PC-9 (cell line): Measurements from ENCODE around the gene GRB7. TPM values are rescaled to one million over a fixed set of nuclear protein-coding genes. Genes with fewer than 3 reads are reported as not detected.

ENCODE experiments used
- BruUV-seq: library from RNA; stranded (reverse); fragments of 400-500 nt; replicated peaks from 2 replicates; lab custom pipeline; 2021; lab: Mats Ljungman, UMichigan
- CTCF ChIA-PET: fragments of 300-600 bp; sonication (Branson Sonifier 250); formaldehyde crosslinking; loops from one replicate; lab custom pipeline; 2022; ENCODE audit warnings: antibody characterized with exemption; lab: Charles Lee
- POLR2A ChIA-PET: fragments of 300-600 bp; sonication (Branson Sonifier 250); formaldehyde crosslinking; loops from one replicate; lab custom pipeline; 2022; ENCODE audit warnings: antibody characterized with exemption; ENCODE audit not compliant: unreplicated experiment; lab: Charles Lee
- DNase-seq, 2 experiments: peaks; one replicate each; pipeline versions ENCODE4 v3.0.0 to v3.0.0-alpha.2; 2015 to 2022; ENCODE audit warnings: mixed read lengths in 1 of 2
- H2AFZ ChIP-seq: fragments of 200-600 bp; sonication (generic); 2 replicates; pipeline ENCODE4 v1.8.1; 2017; ENCODE audit warnings: antibody characterized with exemption
- H3F3A ChIP-seq: fragments of 200-600 bp; sonication (generic); 2 replicates; pipeline ENCODE4 v1.8.1; 2017; ENCODE audit warnings: antibody characterized with exemption, mild to moderate bottlenecking, low read depth; ENCODE audit not compliant: insufficient read depth
- H3K27ac ChIP-seq: fragments of 200-600 bp; sonication (generic); 2 replicates; pipeline ENCODE4 v1.6.1; 2016; ENCODE audit warnings: mixed run types
- H3K27me3 ChIP-seq: fragments of 200-600 bp; sonication (generic); 2 replicates; pipeline ENCODE4 v1.6.1; 2016; ENCODE audit warnings: low read depth, mixed run types; ENCODE audit not compliant: insufficient read depth
- H3K36me3 ChIP-seq: fragments of 200-600 bp; sonication (generic); 2 replicates; pipeline ENCODE4 v1.6.1; 2016; ENCODE audit warnings: low read depth, mixed run types
- H3K4me1 ChIP-seq: fragments of 200-600 bp; sonication (generic); replicated peaks from 2 replicates; pipeline ENCODE4 v1.6.1; 2016; ENCODE audit warnings: mixed run types; ENCODE audit not compliant: insufficient read depth
- H3K4me2 ChIP-seq: fragments of 200-600 bp; sonication (generic); 2 replicates; pipeline ENCODE4 v1.6.1; 2017; ENCODE audit warnings: mixed run types
- H3K4me3 ChIP-seq: fragments of 200-600 bp; sonication (generic); 2 replicates; pipeline ENCODE4 v1.6.1; 2016; ENCODE audit warnings: mixed run types
- H3K79me2 ChIP-seq: fragments of 200-600 bp; sonication (generic); 2 replicates; pipeline ENCODE4 v1.6.1; 2017; ENCODE audit warnings: low read depth, mixed run types
- H3K9me2 ChIP-seq: fragments of 200-600 bp; sonication (generic); 2 replicates; pipeline ENCODE4 v1.8.1; 2017; ENCODE audit warnings: mild to moderate bottlenecking; ENCODE audit not compliant: insufficient read depth
- H3K9me3 ChIP-seq: fragments of 200-600 bp; sonication (generic); 2 replicates; pipeline ENCODE4 v1.8.1; 2016; ENCODE audit warnings: low read depth; ENCODE audit not compliant: insufficient read depth
- H4K20me1 ChIP-seq: fragments of 200-600 bp; sonication (generic); 2 replicates; pipeline ENCODE4 v1.8.1; 2017; ENCODE audit not compliant: insufficient read depth
- CTCF ChIP-seq: fragments of 200-600 bp; sonication (generic); conservative IDR thresholded peaks from 2 replicates; pipeline ENCODE4 v1.6.1; 2017; ENCODE audit warnings: mixed run types, antibody characterized with exemption, mild to moderate bottlenecking, moderate library complexity
- EZH2 ChIP-seq: fragments of 200-600 bp; sonication (generic); IDR thresholded peaks from 2 replicates; pipeline ENCODE4 v1.8.0; 2017; ENCODE audit warnings: antibody characterized with exemption, low read depth
- intact Hi-C: fragments of 100-400 bp; cut with micrococcal nuclease; formaldehyde crosslinking; loops from one replicate; pipeline ENCODE4 v1.10.0; 2022; ENCODE audit not compliant: unreplicated experiment
- total RNA-seq: library from RNA; stranded (reverse); gene quantifications from 2 replicates; pipeline ENCODE4 v1.2.3, GENCODE V29; 2021

Gene GRB7
- total RNA-seq, 1 experiment from 2014 or later, result 49.1 TPM

GRCh38 chr17:39711851-39712250 is 25.9 kb upstream of the GRB7 start:
- Histone ChIP-seq H3K79me2 (peaks cover 13% of the 10 kb centered on the region), H3K9me2 (no peaks in the 10 kb centered on the region), H3K27ac (no peak overlapping the region), H3F3A (peaks cover 1% of the 10 kb centered on the region; the same call in 1 of the 2 replicates), H3K9me3 (no peaks in the 10 kb centered on the region), H4K20me1 (0 out of 2 replicates have a peak, but pooled peaks cover 4% of the 10 kb centered on the region), H3K4me1 (peaks cover 13% of the 10 kb centered on the region), H2AFZ (no peak overlapping the region), H3K36me3 (no peaks in the 10 kb centered on the region), H3K27me3 (no peaks in the 10 kb centered on the region), H3K4me2 (no peak overlapping the region), H3K4me3 (no peak overlapping the region)
- intact Hi-C loops, result no loop called here
- BruUV-seq, result no TSS peak
- TF ChIP-seq CTCF, result no peak
- no peak for TF ChIP-seq EZH2
- CTCF ChIA-PET, result no interaction called here
- POLR2A ChIA-PET, result no interaction called here
- DNase-seq, result no peak

GRCh38 chr17:39714234-39714633 is 23.5 kb upstream of the GRB7 start:
- CTCF ChIA-PET, result no interaction called here
- no peak overlapping the region for H3K4me2 ChIP-seq
- no peaks in the 10 kb centered on the region for H4K20me1 ChIP-seq
- POLR2A ChIA-PET, result no interaction called here
- H3F3A ChIP-seq, result peaks cover 3% of the 10 kb centered on the region; the same call in 1 of the 2 replicates
- no peaks in the 10 kb centered on the region for H3K27me3 ChIP-seq
- H3K4me1 ChIP-seq, result no peaks in the 10 kb centered on the region
- no peak overlapping the region for H3K27ac ChIP-seq
- no peaks in the 10 kb centered on the region for H3K9me2 ChIP-seq
- TF ChIP-seq EZH2 (no peak), CTCF (no peak)
- no peaks in the 10 kb centered on the region for H3K36me3 ChIP-seq
- no peaks in the 10 kb centered on the region for H3K9me3 ChIP-seq
- intact Hi-C loops, result no loop called here
- no peak for DNase-seq
- no TSS peak for BruUV-seq
- H3K4me3 ChIP-seq, result no peak overlapping the region
- no peaks in the 10 kb centered on the region for H3K79me2 ChIP-seq
- H2AFZ ChIP-seq, result no peak overlapping the region

- Histone ChIP-seq H3K36me3 (no peaks in the 10 kb centered on the region), H4K20me1 (no peaks in the 10 kb centered on the region), H3F3A (peaks cover 3% of the 10 kb centered on the region; the same call in 1 of the 2 replicates), H3K79me2 (no peaks in the 10 kb centered on the region), H3K9me2 (no peaks in the 10 kb centered on the region), H3K4me2 (no peak overlapping the region), H3K27me3 (no peaks in the 10 kb centered on the region), H3K4me1 (no peaks in the 10 kb centered on the region), H2AFZ (no peak overlapping the region), H3K4me3 (no peak overlapping the region), H3K27ac (no peak overlapping the region), H3K9me3 (no peaks in the 10 kb centered on the region)
- intact Hi-C loops, result no loop called here
- CTCF ChIA-PET, result interaction anchor here (0.7 kb wide), 1 partner anchor 165 kb away, joined by 3 read pairs; no protein-coding TSS in a partner anchor
- TF ChIP-seq EZH2 (no peak), CTCF (no peak)
- POLR2A ChIA-PET, result no interaction called here
- no peak for DNase-seq
- BruUV-seq, result no TSS peak
Measured at GRCh38 chr17:39715375-39716072, 22.2 kb upstream of the GRB7 start.
